ENCODE measurements around the gene RMC1.
"Not testable (repeated sequence)": the region's sequence is repeated elsewhere in the genome, so short reads cannot be mapped to it uniquely, and the experiment has no call there.

The RMC1 gene

DNA sequence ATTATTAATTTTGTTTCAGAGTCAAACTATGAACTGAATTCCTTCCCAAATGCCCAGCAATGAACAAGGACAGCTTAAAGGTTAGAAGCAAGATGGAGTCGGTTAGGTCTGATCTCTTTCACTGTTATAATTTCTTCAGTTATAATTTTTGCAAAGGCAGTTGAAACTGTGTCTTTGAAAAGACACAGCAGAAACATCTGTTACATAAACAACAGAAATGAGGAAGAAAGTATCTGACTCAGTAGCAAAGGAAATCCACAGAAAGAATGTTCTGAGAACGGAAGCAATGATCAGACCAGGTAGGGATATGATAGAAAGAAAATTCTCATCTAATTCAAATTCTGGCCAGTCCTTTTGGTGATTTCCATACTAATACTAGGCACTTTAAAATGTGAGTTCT, 5.2 kb upstream of the RMC1 start:
- no peak for DNase-seq (ENCODE audit: low spot score)

DNA sequence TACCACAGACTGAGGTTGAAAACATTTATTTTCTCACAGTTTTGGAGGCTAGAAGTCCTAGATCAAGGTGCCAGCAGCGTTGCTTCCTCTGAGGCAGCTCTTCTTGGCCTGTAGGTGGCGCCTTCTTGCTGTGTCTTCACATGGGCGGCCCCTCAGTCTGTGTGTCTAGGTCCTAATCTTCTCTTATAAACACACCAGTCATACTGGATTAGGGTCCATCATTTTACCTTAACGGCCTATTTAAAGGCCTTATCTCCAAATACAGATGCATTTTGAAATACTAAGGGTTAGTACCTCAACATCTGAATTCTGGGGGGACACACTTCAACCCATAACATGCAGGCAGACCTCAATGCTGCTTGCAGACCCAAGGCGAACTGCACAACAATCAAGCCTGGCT, 4.4 kb upstream of the RMC1 start:
- DNase-seq (ENCODE audit: low spot score): peak; percentile 76

DNA sequence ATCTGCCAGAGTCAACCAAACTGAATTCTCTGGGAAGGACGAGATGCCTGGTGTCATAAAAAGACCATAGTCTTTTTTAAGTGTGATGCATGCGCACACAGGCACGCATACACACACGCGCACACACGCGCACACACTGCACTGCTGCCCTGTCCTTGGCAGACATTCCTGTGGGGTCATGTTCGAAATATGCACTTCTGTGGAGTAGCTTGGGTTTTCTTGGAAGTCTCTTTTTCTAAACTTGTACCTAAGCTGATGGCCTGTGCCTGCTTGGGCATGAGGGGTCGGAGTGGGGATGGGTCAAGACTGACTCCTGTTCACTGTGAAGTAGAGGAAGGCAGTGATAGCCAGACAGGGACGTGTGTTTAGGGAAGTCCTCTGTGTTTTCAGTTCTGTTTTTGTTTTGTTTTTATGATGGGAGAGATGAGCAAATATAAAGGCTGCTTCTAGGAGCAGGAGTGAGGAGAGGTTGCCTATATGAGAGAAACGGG, 4.0 kb upstream of the RMC1 start:
- no peak for DNase-seq (ENCODE audit: low spot score)

DNA sequence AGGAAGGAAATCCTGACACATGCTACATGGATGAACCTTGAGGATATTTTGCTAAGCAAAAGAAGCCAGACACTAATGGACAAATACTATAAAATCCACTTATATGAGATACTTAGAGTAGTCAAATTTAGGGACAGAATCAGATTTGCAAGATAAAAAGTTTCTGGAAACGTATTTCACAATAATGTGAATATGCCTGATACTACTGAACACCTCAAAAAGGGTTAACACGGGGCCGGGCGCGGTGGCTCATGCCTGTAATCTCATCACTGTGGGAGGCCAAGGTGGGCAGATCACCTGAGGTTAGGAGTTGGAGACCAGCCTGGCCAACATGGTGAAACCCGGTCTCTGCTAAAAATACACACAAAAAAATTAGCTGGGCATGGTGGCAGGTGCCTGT, 1.7 kb upstream of the RMC1 start:
- DNase-seq (ENCODE audit: low spot score): no peak

DNA sequence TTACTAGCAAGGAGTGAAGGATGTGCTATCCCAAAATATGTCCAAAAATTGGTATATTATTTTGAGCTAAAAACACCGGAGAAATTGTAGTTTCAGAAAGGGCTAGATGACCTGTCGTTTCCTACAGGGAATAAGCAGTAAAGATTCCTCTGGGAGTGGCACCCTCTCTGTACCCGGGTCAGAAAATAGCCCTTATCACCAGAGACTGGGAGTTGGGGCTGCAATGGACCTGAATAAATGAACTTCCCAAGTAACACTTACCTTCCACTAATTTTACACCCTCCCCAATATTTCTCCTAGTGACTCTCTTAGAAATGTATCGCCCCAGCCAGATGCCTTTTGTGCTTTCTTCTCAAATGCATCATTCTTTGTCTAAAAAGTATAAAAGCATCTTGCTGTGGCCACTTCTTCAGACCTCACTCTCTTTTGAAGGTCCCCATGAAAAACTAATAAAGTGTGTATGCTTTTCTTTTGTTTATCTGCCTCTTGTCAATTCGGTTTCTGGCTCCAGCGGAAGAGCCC, 734 bp upstream of the RMC1 start:
- no peak for DNase-seq (ENCODE audit: low spot score)

DNA sequence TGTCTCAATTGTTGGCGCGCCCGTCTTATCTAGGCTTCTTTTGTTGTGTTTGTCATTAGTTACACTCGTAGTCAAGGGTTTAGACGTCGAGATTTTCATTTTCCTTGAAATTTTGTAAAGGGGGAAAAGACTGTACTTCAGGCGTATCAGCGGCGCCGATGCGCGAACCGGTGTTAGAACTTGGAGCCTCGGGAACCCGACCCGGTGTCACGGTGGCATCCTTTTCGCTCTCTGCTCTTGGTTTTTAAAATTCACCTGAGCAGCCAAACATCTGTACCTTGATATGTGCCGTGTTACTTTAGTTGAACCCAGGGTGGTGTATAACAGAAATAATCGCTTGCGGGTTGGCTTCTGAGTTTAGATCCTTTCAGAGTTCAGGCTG, 643 bp downstream of the RMC1 start:
- DNase-seq (ENCODE audit: low spot score): no peak

DNA sequence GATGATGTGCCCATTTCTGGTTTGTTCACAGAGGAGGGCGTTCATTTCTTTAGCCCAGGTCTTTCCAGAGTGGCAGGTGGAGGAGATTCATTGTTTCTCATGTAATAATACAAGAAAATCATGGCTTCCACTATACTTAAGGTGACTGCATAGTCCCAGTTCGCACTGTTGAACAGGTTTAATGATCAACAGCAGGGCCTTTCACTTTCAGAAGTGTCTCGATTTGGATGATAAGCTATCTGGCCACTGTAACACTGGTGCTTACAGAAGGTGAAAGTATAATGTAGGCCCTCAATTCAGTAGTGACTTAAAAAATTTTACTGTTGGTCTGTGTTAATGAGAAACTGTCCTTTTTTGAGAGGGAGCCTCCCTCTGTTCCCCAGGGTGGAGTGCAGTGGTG, 1.4 kb downstream of the RMC1 start:
- DNase-seq (ENCODE audit: low spot score): peak; percentile 70

DNA sequence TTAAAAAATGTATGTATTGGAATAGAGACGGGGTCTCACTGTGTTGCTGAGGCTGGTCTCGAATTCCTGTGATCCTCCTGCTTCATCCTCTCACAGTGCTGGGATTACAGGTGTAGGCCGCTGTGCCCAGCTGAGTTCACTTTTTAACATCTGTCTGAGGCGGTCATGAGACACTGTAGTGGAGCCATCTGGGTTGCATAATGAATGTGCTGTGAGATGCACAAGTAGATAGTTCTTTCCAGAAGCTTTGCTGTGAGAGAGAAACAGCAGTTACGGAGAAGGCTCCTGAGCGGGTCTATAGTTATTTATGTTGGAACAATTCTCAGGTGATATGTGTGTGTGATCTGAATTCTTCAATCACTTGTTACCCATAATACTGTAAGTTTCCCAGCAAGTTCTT, 3.1 kb downstream of the RMC1 start:
- no peak for DNase-seq (ENCODE audit: low spot score)

DNA sequence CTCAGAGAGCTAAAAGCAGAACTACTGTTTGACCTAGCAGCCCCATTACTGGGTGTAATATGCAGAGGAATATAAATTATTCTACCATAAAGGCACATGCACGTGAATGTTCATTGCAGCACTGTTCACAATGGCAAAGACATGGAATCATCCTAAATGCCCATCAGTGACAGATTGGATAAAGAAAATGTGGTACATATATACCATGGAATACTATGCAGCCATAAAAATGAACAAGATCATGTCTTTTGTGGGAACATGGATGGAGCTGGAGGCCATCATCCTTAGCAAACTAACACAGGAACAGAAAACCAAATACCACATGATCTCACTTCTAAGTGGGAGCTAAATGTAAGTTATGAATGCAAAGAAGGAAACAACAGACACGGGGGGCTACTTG, 7.6 kb downstream of the RMC1 start:
- DNase-seq (ENCODE audit: low spot score): not testable (repeated sequence)

DNA sequence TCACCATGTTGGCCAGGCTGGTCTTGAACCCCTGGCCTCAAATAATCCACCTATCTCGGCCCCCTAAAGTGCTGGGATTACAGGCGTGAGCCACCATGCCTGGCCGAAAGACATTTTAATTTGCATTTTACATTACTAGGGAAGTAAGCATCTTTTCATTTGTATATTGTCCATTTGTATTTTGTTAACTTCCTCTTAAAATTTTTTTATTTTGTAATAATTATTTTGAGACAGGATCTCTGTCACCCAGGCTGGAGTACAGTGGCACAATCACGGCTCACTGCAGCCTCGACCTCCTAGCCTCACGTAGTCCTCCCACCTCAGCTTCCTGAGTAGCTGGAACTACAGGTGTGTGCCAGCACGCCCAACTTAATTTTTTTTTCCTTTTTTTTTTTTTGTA, 8.9 kb downstream of the RMC1 start:
- not testable (repeated sequence) for DNase-seq (ENCODE audit: low spot score)

DNA sequence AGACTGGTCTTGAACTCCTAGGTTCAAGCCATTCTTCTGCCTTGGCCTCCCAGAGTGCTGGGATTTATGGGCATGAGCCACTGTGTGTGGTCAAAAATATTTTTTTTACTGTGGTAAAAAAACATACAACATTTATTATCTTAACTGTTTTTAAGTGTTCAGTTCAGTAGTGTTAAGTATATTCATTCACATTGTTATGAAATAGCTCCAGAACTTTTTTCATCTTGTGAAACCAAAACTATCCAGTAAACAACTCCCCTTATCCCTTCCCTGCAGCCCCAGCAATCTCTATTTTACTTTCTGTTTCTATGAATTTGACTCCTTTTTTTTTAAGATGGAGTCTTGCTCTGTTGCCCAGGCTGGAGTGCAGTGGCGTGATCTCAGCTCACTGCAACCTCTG, 9.3 kb downstream of the RMC1 start:
- DNase-seq (ENCODE audit: low spot score): no peak

DNA sequence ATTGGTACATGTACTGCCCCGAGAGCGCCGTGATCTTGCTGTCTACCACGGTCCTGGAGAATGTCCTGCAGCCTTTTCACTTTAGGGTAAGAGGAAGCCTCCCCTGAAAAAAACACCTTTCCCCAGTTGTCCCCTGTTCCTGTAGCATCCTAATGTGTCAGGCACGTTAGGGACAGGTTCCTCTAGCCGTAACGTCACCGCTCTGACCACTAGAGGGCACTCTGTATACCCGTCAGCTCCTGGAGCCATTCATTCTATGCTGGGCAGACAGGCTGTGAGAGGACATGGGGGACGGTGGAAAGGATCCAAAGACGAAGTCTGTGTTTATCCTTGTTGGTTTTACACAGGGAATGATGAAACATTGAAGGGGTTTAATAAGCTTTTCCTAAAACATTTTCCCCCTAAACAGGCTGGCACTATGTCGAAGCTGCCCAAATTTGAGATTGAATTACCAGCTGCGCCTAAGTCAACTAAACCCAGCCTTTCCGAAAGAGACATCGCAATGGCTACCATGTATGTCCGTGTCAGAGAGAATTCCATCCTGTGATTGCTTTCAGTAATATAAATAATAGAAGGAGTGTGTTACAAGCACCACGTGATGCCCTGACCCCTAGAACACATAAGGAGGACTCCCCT, 12.7 kb downstream of the RMC1 start:
- DNase-seq (ENCODE audit: low spot score): peak; percentile 82

DNA sequence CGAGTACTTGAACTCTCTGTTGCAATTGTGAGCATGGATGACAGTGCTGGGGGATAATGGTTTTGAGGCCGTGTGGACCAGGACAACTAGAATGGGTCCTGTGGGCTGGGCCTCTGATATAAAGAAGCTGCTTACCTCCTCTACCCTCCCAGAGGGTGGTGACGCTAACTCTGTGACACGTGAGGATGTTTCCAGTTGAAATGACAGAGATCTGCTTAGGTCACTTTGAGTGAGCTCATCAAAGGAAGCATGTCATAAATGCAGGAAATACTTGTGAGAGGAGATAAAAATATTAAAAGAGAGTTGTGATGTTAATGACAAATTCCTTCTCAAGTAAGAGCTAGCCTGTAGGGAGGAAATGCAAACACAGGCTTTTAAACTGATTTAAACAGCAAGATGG, 16.4 kb downstream of the RMC1 start:
- peak; percentile 34 for DNase-seq (ENCODE audit: low spot score)

DNA sequence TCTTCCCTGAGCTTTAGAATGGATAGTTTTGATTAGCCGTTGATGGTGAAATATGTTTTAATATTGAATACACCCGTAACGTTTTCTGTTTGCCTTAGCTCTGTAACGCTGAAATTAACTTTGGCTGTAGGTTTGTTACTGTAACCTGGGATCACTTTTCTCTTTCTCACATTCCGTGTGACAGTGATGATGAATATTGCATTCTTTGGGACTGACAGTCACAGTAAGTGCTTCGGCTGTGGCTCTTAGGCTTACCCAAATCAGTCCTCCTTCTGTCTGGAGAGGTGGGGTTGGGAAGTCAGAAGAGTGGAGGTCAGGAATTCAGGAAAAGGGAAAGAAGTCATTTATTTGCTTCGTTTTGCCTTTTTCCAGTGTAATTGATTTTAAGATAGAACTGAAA, 18.0 kb downstream of the RMC1 start:
- no peak for DNase-seq (ENCODE audit: low spot score)

DNA sequence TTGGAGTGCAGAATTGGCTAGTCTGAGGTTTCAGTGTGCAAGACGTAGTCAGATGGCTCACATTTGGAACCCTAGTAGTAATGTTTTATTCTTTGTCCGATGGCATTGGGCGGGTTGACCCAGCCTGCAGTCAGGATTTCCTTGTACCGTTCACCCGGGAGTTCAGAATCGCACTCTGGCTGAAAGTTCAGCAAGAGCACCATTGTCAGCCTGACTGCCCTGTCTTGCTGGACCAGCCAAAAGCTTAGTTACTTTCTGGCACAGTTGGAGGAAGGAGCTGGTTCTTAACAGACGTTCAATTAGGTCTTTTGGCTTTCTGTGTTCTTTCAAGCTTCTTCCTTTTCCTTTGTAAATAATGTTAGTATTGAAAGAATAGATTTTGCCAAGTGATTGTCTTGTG, 18.6 kb downstream of the RMC1 start:
- no peak for DNase-seq (ENCODE audit: low spot score)

DNA sequence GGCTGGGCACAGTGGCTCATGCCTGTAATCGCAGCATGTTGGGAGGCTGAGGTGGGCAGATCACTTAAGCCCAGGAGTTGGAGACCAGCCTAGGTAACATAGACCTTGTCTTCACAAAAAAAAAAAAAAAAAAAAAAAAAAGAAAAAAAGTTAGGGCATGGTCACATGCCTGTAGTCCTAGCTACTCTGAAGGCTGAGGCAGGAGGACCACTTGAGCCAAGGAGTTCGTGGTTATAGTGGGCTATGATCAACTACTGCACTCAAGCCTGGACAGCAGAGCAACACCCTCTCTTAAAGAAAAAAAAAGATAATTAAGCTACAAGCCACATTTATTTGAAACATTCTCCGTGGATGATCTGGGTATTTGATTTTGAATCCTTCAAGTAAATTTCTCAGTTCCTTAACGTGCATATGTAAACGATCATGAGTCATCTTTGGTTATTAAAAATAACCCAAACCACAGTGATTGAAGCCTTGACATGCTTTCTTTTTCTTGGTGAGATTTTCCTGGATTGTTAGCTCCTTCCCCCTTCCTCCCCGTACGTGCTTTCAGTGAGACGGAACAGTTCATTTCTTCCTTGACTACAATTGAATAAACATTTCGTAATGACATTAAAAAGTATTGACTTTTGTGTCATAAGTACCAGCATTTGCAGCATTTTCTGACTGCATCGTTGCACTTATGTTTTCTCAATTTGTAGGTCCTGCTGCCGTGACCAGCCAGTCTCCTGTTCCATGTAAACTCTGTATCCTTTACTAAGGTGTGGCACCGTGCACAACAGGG, 20.3 kb downstream of the RMC1 start:
- peak; percentile 39 for DNase-seq (ENCODE audit: low spot score)

DNA sequence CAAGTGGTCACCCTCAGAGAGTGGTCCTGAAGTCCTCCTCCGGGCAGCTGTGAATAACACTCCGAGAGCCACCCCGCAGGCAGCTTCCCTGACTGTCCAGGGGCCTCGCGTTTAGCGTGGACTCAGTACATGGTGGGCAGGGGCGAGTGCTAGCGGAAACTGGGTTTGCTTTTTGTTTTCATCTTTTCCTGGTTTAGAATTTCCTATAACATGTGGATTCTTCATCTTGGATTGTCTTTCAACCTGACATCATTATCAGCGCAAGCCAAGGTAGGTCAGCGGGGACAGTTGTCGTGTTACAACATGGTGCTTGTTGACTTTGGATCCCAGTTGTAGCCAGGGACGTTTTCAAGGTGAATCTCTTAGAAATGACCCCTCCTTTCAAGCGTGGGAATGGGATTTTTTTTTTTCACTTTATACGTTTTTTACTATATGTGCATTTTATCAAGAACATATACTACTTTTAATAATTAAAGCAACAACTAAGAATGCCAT, 20.9 kb downstream of the RMC1 start:
- no peak for DNase-seq (ENCODE audit: low spot score)

DNA sequence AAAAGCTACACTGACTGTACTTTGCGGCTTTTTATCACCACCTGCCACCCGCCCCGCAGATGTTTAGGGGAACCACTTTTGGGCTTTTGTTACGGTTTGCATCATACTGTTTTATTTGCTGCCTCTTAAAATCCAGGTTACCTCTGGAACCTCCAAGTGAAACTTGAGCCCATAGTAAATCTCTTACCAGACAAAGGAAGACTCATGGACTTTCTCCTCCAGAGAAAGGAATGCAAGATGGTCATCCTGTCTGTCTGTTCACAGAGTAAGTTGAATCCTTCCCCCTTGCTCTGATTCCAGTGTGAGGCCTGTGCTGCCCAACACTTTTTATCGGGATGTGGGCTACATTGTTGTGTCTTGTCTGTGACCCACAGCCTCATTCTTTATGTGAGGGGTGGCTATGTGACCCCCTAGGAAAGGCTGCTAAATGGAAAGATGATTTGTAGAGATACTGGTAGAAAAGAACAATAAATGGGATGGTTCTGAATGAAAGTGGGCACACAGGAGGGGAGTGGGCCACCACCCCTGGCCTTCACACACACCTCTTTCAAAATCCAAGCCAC, 23.3 kb downstream of the RMC1 start:
- DNase-seq (ENCODE audit: low spot score): no peak

DNA sequence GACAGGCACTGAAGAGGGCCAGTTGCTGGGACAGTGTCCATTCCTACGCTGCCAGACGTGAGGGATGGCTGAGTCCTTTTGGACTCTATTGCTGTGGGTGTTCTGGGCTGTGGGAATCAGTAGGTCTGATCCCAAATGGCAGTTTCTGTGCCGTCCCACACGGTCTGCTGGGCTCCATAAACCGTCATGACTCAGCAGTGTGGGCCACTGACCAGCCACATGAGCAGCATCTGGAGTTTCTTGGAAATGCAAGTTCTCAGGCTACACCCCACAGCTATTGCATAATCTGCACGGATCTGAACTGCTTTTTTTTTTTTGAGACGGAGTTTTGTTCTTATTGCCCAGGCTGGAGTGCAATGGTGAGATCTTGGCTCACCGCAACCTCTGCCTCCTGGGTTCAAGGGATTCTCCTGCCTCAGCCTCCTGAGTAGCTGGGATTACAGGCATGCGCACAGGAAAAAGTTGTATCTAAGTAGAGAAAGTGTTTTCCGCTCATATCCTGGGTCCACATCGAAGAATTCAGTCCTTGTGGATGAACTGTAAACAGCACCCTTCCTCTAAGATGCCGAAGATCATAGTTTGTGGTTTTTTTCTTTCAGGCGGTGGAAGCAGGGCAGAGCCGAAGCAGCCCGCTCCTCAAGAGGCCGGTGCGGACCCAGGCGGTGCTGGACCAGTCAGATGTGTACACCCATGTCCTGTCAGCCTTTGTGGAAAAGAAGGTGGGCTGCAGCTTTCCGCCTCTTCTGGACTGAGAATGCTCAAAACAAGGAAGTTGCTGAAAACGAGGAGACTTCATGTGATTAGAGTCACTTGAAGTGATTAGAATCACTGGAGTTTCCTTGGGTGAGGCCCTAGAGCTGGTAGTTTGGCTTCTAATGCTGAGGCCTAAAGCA, 25.5 kb downstream of the RMC1 start:
- DNase-seq (ENCODE audit: low spot score): peak; percentile 58

DNA sequence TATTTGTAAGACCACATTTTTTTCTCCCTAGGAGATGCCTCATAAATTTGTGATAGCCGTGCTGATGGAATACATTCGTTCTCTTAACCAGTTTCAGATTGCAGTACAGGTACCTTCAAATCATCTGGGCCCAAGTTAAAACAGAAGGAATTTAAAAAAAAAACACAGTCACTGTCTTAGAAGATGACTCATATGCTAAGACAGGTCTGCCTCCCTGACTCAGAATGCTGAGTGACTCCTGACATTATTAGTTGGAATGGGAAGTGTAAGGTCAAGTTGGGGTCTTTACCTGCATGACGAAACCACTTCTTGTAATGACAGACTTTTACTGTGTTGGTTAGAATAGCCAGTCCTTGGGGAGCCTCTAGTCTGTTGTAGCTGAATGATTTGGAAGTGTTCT, 26.3 kb downstream of the RMC1 start:
- peak; percentile 94 for DNase-seq (ENCODE audit: low spot score)

DNA sequence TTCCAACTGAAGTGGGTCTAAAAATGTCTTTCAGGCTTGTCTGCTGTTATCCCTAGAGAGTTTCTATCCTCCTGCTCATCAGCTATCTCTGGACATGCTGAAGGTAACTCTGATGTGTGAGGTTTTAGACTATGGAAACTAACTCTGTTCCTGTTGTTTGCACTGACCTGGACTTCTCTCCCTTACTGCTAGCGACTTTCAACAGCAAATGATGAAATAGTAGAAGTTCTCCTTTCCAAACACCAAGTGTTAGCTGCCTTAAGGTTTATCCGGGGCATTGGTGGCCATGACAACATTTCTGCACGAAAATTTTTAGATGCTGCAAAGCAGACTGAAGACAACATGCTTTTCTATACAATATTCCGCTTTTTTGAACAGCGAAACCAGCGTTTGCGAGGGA, 26.9 kb downstream of the RMC1 start:
- DNase-seq (ENCODE audit: low spot score): no peak

DNA sequence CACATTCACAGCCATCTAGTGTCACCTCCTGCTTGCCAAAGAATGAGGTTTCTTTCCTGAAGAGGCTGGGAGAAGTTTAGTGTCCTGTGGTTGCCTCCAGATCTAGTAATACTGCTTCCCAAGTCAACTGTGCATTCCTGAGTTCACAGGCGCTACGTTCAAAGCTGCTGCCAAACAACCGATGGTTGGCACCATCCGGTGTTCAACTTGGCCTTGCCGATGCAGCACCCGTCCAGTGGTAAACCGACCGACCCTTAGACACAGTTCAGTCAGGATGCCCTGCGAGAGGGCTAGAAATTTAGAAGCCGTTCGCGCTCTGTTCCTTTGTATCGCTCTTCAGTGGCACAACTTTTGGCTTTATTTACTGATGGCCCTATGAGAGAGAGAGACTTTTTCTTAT, 28.6 kb downstream of the RMC1 start:
- no peak for DNase-seq (ENCODE audit: low spot score)
